NCI-H69 (cell line): Measurements from ENCODE around the gene SERP2.

Experiments
- DNase-seq: peaks from one replicate; lab custom pipeline; 2025; lab: John Stamatoyannopoulos, UW

The SERP2 gene

GRCh38 chr13:44412346-44412935 is 38.8 kb downstream of the SERP2 start:
- no peak for DNase-seq

- DNase-seq: no peak
These were observed 39.5 kb downstream of the SERP2 start for GRCh38 chr13:44413095-44413494.

- no peak for DNase-seq
These were observed 41.1 kb downstream of the SERP2 start for GRCh38 chr13:44414716-44415115.

GRCh38 chr13:44415815-44416214 is 42.2 kb downstream of the SERP2 start:
- DNase-seq: no peak

DNA sequence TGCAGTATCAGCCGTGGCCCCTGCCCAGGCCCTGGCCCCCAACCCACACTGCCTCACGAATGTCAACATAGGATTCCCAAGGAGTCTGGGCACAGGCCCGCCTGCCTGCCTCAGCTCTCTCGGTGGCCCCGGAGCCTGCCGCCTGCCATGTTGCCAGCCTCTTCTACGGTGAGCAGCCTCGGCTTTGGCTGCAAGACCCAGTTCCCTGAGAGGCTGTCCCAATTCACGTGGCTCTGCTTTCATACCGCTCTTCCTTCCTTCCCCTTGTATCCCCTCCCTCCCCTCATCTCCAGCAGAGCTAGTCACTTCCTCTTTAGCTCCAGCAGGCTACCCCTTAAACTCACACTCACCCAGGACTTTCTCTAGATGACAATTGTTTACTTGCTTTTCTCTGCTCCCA is 42.7 kb downstream of the SERP2 start:
- DNase-seq: no peak

GRCh38 chr13:44416744-44417143 is 43.1 kb downstream of the SERP2 start:
- no peak for DNase-seq

GRCh38 chr13:44417446-44417845 is 43.8 kb downstream of the SERP2 start:
- DNase-seq: no peak

DNA sequence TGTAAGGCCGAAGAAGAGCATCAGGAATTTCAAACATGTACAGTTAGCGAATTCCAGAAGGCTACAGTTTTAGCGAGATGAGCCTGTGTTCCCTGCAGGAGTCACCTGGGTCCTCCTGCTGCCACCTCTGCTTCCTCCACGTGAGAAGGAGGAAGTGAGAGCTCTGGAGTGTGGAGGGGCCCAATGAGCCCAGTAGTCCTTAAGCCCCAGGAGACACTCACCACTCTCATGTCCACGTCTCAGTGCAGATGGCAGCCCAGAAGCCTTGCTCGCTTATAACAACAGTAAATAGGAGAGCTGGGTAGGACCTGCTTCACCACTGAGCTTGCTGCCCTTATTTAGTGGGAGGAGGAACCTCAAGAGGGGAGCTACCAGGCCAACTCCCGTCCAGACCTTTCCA is 44.3 kb downstream of the SERP2 start:
- no peak for DNase-seq

GRCh38 chr13:44420376-44421220 is 47.0 kb downstream of the SERP2 start:
- no peak for DNase-seq

GRCh38 chr13:44421853-44422525 is 48.4 kb downstream of the SERP2 start:
- DNase-seq: no peak

- peak; percentile 21 for DNase-seq
These were observed 49.4 kb downstream of the SERP2 start for GRCh38 chr13:44422755-44423643.

DNA sequence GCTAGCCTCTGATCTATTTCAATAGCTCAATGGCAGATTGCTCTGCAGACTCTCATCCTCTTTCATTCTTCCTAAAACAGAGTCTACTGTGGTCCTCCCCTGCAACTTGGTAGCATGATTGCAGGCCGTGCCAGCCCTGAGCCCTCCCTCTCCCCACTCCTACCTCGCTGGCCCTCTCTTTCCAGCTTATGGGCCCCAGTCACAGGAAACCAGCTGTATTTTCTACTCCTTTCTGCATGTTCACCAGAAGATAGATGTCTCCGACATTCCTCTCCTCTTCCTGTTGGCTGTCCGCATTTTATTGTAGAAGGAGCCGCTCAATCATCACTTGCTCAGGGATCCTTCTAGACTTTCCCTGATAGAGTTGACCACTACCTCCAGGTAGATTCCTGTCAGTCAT is 50.2 kb downstream of the SERP2 start:
- DNase-seq: no peak

GRCh38 chr13:44425041-44425814 is 51.6 kb downstream of the SERP2 start:
- DNase-seq: peak; percentile 56

DNA sequence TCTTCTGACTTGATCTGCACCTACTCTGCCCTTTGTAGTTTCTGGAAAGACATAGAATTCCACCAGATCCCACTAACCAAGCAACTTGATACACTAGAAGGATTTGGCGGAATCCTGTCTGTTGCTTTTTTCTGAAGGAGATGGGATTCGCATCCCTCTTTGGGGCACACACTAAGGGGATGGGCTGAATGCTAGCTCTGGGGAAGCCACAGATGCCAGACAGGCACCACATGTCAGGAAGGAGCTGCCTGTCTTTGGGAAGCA is 52.1 kb downstream of the SERP2 start:
- DNase-seq: no peak

DNA sequence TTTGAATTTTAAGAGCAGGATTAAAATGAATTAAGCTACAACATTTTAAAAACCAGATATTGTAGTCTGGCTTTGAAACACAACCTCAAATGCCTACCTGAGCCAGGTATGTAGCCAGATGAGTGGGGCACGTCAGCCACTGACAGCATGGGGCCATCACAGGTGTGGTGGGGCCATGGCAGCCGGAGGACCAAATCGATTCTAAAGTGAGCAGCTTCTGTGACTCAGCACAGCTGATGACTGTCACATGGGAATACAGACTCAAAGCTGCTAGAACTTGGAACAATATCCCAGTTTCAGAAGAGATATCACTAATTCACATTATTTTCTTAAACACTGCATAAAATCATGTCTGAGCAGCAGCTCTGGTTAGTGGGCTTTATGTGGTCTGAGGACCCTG is 52.8 kb downstream of the SERP2 start:
- DNase-seq: no peak

DNA sequence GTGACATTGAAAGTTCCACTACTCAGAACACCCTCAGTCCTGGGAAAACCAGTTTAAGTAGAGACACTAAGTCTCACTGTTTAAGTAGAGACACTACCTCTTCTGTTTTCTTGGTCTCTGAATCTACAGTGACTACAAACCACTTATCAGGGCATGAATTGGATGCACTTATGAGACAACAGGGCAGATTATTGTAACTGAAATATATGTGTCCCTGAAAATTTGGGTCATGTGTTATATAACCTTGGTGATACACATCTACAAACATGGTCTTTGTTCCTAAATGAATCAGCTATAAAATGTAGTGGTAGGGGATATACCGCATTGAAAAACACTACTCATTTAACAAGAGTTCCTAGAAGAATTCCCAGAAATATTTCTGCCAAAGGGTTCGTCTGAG is 55.7 kb downstream of the SERP2 start:
- no peak for DNase-seq

- peak; percentile 14 for DNase-seq
These were observed 57.5 kb downstream of the SERP2 start for GRCh38 chr13:44431150-44431549.

DNA sequence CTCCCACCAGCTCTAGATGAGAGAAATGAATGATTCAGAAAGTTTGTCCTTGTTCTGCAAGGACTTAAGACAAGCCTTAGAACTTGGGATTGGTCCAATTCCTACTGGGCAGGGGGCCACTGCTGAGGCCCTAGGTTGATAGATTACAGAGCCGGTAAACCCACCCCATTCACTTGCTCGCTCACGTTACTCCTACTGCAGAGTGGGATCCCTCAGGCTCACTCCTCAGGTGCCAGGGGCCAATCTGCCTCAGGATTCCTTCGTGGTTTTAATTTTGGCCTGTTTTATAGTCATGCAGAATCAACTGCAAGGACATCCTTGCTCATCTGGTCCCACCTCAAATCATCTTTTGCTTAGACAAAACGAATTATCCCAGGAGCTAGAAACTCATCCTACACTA is 59.0 kb downstream of the SERP2 start:
- no peak for DNase-seq

DNA sequence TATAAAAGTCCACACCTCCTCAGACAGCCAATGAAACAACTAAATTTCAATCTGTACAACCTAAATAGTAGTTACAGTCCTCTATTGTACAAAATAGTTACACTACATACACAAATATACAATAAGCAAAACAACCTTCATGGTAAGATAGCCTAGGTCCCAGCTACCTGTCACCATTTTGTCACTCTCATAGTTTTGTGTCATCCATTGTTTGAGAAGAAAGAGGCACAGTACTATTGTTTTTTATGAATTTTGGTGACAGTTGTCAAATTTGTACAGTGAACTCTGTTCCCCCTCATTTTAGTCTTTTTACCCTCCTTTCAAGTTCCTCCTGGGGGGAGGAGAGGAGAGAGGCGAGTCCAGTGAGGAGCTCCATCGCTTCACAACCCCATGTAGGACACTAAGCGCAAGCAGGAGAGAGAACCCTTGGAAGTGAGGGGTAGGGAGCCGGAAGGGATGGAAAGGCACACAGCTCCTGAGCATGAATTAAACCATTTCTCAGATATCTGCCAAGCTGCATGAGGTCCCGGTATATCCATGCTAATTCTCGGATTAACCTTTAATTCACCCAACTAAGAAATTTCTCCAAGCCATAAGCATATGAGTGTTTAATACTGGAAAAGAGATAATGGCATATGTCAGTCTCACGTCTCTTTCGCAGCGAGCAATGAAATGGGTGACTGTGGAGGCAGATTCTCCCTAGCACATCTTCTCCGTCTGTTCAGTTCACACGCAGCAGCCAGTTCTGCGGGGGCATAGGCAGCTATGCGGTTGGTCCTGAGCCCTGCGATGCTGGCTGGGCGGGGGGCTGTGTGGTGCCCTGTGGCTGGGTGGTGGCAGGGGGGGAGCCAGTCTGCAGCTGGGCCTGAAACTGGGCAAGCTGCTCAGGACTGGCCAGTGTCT is 60.5 kb downstream of the SERP2 start:
- DNase-seq: peak; percentile 3

DNA sequence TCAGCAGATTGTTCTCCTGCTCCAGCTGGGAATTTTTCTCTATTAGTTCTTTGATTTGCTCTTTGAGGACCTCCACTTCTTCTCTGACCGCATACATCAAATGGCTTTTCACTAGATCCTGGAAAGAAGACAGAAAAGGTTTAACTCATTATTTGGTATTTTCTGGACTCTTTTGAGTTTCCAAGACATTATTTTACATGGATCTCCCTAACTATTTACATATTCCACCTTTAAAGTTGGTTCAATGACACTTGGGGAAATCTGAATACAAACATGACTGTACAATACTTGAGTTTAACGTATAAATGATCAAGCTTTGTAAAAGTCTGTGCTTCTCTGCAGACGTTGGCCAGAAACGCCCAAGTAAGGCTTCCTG is 61.1 kb downstream of the SERP2 start:
- DNase-seq: no peak
